Neural cell (in vitro differentiated cells): ENCODE results near the gene CLBA1. TPM values are rescaled to one million over a fixed set of nuclear protein-coding genes. Genes with fewer than 3 reads are reported as not detected.
"Not testable (repeated sequence)": the region's sequence is repeated elsewhere in the genome, so short reads cannot be mapped to it uniquely, and the experiment has no call there.

ENCODE experiments used
- H2AFZ ChIP-seq: fragments of 200-600, 300-800 bp; sonication (generic), shearing (Covaris generic); 2 replicates; pipeline ENCODE4 v1.6.0; 2014; ENCODE audit warnings: low read depth, mild to moderate bottlenecking, antibody characterized with exemption, low read length, moderate library complexity
- H3F3A ChIP-seq: fragments of 200-600 bp; shearing (Covaris generic); 2 replicates; pipeline ENCODE4 v1.6.1; 2016; ENCODE audit warnings: mild to moderate bottlenecking, moderate library complexity, mixed read lengths, antibody characterized with exemption, low read length; ENCODE audit not compliant: insufficient read depth, poor library complexity, severe bottlenecking
- H3K27ac ChIP-seq: fragments of 200-600, 300-800 bp; sonication (generic), shearing (Covaris generic); 2 replicates; pipeline ENCODE4 v1.5.1; 2014; ENCODE audit warnings: mild to moderate bottlenecking, low read length, moderate library complexity
- H3K27me3 ChIP-seq: fragments of 300-800, 200-600 bp; sonication (generic), shearing (Covaris generic); 2 replicates; pipeline ENCODE4 v1.6.0; 2014; ENCODE audit warnings: mild to moderate bottlenecking, low read depth, low read length, moderate library complexity; ENCODE audit not compliant: insufficient read depth
- H3K36me3 ChIP-seq: fragments of 300-800, 200-600 bp; sonication (generic), shearing (Covaris generic); 2 replicates; pipeline ENCODE4 v1.5.1; 2014; ENCODE audit warnings: mild to moderate bottlenecking, antibody characterized with exemption, low read length, moderate library complexity; ENCODE audit not compliant: insufficient read depth
- H3K4me2 ChIP-seq: fragments of 300-800, 200-600 bp; sonication (generic), shearing (Covaris generic); 2 replicates; pipeline ENCODE4 v1.6.0; 2014; ENCODE audit warnings: mild to moderate bottlenecking, low read length
- H3K4me3 ChIP-seq: fragments of 300-800, 200-600 bp; sonication (generic), shearing (Covaris generic); 2 replicates; pipeline ENCODE4 v1.5.1; 2014; ENCODE audit warnings: mild to moderate bottlenecking, low read length, moderate library complexity
- H3K79me2 ChIP-seq: fragments of 200-600 bp; shearing (Covaris generic); replicated peaks from 2 replicates; pipeline ENCODE4 v1.6.0; 2014; ENCODE audit warnings: mild to moderate bottlenecking, low read length, moderate library complexity; ENCODE audit not compliant: insufficient read depth
- H3K9ac ChIP-seq: fragments of 300-800, 200-600 bp; sonication (generic), shearing (Covaris generic); 2 replicates; pipeline ENCODE4 v1.6.1; 2016; ENCODE audit warnings: mild to moderate bottlenecking, low read length, mixed read lengths
- H3K9me2 ChIP-seq: fragments of 200-600 bp; shearing (Covaris generic); 2 replicates; pipeline ENCODE4 v1.6.1; 2016; ENCODE audit warnings: mild to moderate bottlenecking, low read length, mixed read lengths; ENCODE audit not compliant: insufficient read depth
- H3K9me3 ChIP-seq: fragments of 200-600, 300-800 bp; sonication (generic), shearing (Covaris generic); 2 replicates; pipeline ENCODE4 v1.6.1; 2016; ENCODE audit warnings: mild to moderate bottlenecking, mixed run types, low read length, moderate library complexity, mixed read lengths
- H4K20me1 ChIP-seq: fragments of 200-600 bp; shearing (Covaris generic); 2 replicates; pipeline ENCODE4 v1.6.1; 2016; ENCODE audit warnings: mild to moderate bottlenecking, mixed run types; ENCODE audit not compliant: insufficient read depth
- EP300 ChIP-seq: fragments of 450-650 bp; conservative IDR thresholded peaks from 2 replicates; pipeline ENCODE4 v1.6.1; 2014; ENCODE audit warnings: antibody characterized with exemption, mild to moderate bottlenecking, moderate library complexity; ENCODE audit not compliant: poor library complexity, severe bottlenecking
- EZH2 ChIP-seq: fragments of 200-600, 300-800 bp; shearing (Covaris generic), sonication (generic); IDR thresholded peaks from 2 replicates; pipeline ENCODE4 v1.6.1; 2014; ENCODE audit warnings: antibody characterized with exemption, low read length, borderline replicate concordance, mild to moderate bottlenecking; ENCODE audit not compliant: insufficient read depth, poor library complexity, severe bottlenecking
- MXI1 ChIP-seq: fragments of 450-650 bp; conservative IDR thresholded peaks from 2 replicates; pipeline ENCODE4 v1.6.1; 2014; ENCODE audit warnings: antibody characterized with exemption, mild to moderate bottlenecking; ENCODE audit not compliant: poor library complexity, severe bottlenecking
- POLR2AphosphoS5 ChIP-seq: IDR thresholded peaks from 2 replicates; pipeline ENCODE4 v1.6.1; 2012
- RAD21 ChIP-seq: fragments of 450-650 bp; conservative IDR thresholded peaks from 2 replicates; pipeline ENCODE4 v1.6.1; 2014; ENCODE audit warnings: antibody characterized with exemption, mild to moderate bottlenecking, moderate library complexity
- SMC3 ChIP-seq: fragments of 450-650 bp; conservative IDR thresholded peaks from 2 replicates; pipeline ENCODE4 v1.6.1; 2014; ENCODE audit warnings: antibody characterized with exemption, mild to moderate bottlenecking, moderate library complexity; ENCODE audit not compliant: poor library complexity
- TAF1 ChIP-seq: IDR thresholded peaks from 2 replicates; pipeline ENCODE4 v1.6.1; 2012; ENCODE audit warnings: low read depth
- polyA plus RNA-seq: library from polyadenylated mRNA; depleted of rRNA; stranded (reverse); fragments of >200 nt; gene quantifications from 2 replicates; pipeline ENCODE4 v1.2.3, GENCODE V29; 2014
- TF ChIP-seq, protein P1 (sequence below): IDR thresholded peaks from 2 replicates; pipeline ENCODE4 v1.6.1; 2012; ENCODE audit warnings: borderline replicate concordance
- TF ChIP-seq, protein P2 (sequence below): fragments of 450-650 bp; IDR thresholded peaks from 2 replicates; pipeline ENCODE4 v1.5.1; 2014; ENCODE audit warnings: antibody characterized with exemption, mild to moderate bottlenecking, moderate library complexity; ENCODE audit not compliant: poor library complexity, severe bottlenecking

The CLBA1 gene
- polyA plus RNA-seq, 1 donor from 2014 or later = 27.8 TPM

DNA sequence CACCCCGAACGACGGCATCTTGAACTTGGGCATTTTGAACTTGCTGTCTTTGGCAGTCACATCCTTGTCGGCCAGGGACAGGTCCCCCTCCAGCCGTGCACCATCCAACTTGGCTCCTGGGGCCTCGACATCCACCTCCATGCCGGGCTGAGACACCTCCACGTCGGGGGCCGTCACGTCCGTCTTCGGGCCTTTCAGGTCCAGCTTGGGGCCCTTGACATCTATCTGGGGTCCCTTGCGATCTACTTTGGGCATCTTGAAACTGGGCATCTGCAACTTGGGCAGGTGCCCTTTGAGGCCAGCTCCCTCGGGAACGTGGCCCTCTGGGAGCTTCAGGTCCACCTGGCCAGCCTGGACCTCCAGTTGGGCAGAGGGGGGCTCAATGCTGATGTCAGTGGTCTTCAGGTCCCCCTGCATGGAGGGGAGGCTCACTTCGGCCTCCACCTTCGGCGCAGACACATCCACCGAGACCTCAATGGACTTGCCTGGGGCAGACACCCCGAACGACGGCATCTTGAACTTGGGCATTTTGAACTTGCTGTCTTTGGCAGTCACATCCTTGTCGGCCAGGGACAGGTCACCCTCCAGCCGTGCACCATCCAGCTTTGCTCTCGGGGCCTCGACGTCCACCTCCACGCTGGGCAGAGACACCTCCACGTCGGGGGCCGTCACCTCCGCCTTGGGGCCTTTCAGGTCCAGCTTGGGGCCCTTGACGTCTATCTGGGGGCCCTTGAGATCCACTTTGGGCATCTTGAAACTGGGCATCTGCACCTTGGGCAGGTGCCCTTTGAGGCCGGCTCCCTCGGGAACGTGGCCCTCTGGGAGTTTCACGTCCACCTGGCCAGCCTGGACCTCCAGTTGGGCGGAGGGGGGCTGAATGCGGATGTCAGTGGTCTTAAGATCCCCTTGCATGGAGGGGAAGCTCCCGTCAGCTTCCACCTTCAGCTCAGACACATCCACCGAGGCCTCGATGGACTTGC, 39.3 kb upstream of the CLBA1 start:
- H2AFZ ChIP-seq, H3K27me3 ChIP-seq, H3F3A ChIP-seq, H4K20me1 ChIP-seq, H3K4me2 ChIP-seq, H3K36me3 ChIP-seq, H3K9me2 ChIP-seq, H3K79me2 ChIP-seq, H3K27ac ChIP-seq, H3K9me3 ChIP-seq, H3K4me3 ChIP-seq, H3K9ac ChIP-seq: not testable (repeated sequence)

DNA sequence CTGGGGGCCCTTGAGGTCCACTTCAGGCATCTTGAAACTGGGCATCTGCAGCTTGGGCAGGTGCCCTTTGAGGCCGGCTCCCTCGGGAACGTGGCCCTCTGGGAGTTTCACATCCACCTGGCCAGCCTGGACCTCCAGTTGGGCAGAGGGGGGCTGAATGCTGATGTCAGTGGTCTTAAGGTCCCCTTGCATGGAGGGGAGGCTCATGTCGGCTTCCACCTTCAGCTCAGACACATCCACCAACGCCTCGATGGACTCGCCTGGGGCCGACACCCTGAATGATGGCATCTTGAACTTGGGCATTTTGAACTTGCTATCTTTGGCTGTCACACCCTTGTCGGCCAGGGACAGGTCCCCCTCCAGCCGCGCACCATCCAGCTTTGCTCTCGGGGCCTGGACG, 38.4 kb upstream of the CLBA1 start:
- not testable (repeated sequence) for H3K9me3 ChIP-seq, H3K9me2 ChIP-seq, H3K27ac ChIP-seq

DNA sequence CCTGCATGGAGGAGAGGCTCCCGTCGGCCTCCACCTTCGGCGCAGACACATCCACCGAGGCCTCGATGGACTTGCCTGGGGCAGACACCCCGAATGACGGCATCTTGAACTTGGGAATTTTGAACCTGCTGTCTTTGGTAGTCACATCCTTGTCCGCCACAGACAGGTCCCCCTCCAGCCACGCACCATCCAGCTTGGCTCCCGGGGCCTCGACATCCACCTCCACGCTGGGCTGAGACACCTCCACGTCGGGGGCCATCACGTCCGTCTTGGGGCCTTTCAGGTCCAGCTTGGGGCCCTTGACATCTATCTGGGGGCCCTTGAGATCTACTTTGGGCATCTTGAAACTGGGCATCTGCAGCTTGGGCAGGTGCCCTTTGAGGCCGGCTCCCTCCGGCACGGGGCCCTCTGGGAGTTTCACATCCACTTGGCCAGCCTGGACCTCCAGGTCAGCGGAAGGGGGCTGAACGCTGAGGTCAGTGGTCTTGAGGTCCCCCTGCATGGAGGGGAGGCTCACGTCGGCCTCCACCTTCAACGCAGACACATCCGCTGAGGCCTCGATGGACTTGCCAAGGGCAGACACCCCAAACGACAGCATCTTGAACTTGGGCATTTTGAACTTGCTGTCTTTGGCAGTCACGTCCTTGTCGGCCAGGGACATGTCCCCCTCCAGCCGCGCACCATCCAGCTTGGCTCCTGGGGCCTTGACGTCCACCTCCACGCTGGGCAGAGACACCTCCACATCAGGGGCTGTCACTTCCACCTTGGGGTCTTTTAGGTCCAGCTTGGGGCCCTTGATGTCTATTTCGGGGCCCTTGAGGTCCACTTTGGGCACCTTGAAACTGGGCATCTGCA, 37.5 kb upstream of the CLBA1 start:
- H2AFZ ChIP-seq, H3K79me2 ChIP-seq, H3K9me2 ChIP-seq, H3K9ac ChIP-seq, H3K27ac ChIP-seq, H4K20me1 ChIP-seq, H3K9me3 ChIP-seq, H3K4me3 ChIP-seq, H3K4me2 ChIP-seq, H3K36me3 ChIP-seq, H3F3A ChIP-seq, H3K27me3 ChIP-seq: not testable (repeated sequence)

More for the DNA sequence above, 38.4 kb upstream of the CLBA1 start:
- H3F3A ChIP-seq, H2AFZ ChIP-seq, H3K9ac ChIP-seq, H3K4me2 ChIP-seq, H3K27me3 ChIP-seq, H3K79me2 ChIP-seq, H3K36me3 ChIP-seq, H4K20me1 ChIP-seq, H3K4me3 ChIP-seq: not testable (repeated sequence)

DNA sequence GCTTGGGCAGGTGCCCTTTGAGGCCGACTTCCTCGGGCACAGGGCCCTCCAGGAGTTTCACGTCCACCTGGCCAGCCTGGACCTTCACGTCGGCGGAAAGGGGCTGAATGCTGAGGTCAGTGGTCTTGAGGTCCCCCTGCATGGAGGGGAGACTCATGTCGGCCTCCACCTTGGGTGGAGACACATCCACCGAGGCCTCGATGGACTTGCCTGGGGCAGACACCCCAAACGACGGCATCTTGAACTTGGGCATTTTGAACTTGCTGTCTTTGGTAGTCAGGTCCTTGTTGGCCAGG, 36.9 kb upstream of the CLBA1 start:
- TF ChIP-seq, protein P1, sequence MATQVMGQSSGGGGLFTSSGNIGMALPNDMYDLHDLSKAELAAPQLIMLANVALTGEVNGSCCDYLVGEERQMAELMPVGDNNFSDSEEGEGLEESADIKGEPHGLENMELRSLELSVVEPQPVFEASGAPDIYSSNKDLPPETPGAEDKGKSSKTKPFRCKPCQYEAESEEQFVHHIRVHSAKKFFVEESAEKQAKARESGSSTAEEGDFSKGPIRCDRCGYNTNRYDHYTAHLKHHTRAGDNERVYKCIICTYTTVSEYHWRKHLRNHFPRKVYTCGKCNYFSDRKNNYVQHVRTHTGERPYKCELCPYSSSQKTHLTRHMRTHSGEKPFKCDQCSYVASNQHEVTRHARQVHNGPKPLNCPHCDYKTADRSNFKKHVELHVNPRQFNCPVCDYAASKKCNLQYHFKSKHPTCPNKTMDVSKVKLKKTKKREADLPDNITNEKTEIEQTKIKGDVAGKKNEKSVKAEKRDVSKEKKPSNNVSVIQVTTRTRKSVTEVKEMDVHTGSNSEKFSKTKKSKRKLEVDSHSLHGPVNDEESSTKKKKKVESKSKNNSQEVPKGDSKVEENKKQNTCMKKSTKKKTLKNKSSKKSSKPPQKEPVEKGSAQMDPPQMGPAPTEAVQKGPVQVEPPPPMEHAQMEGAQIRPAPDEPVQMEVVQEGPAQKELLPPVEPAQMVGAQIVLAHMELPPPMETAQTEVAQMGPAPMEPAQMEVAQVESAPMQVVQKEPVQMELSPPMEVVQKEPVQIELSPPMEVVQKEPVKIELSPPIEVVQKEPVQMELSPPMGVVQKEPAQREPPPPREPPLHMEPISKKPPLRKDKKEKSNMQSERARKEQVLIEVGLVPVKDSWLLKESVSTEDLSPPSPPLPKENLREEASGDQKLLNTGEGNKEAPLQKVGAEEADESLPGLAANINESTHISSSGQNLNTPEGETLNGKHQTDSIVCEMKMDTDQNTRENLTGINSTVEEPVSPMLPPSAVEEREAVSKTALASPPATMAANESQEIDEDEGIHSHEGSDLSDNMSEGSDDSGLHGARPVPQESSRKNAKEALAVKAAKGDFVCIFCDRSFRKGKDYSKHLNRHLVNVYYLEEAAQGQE = no peak
- TF ChIP-seq RAD21 (no peak), MXI1 (no peak), POLR2AphosphoS5 (no peak), SMC3 (no peak), EP300 (no peak), TAF1 (no peak), EZH2 (no peak)
- TF ChIP-seq, protein P2, sequence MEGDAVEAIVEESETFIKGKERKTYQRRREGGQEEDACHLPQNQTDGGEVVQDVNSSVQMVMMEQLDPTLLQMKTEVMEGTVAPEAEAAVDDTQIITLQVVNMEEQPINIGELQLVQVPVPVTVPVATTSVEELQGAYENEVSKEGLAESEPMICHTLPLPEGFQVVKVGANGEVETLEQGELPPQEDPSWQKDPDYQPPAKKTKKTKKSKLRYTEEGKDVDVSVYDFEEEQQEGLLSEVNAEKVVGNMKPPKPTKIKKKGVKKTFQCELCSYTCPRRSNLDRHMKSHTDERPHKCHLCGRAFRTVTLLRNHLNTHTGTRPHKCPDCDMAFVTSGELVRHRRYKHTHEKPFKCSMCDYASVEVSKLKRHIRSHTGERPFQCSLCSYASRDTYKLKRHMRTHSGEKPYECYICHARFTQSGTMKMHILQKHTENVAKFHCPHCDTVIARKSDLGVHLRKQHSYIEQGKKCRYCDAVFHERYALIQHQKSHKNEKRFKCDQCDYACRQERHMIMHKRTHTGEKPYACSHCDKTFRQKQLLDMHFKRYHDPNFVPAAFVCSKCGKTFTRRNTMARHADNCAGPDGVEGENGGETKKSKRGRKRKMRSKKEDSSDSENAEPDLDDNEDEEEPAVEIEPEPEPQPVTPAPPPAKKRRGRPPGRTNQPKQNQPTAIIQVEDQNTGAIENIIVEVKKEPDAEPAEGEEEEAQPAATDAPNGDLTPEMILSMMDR = no peak
- Histone ChIP-seq H3K4me2 (no peak overlapping the region), H3K9me3 (no peaks in the 10 kb centered on the region), H3K27me3 (no peaks in the 10 kb centered on the region), H2AFZ (no peak overlapping the region), H3K79me2 (no peaks in the 10 kb centered on the region), H3K36me3 (no peaks in the 10 kb centered on the region), H4K20me1 (no peaks in the 10 kb centered on the region), H3K9me2 (no peaks in the 10 kb centered on the region), H3F3A (no peaks in the 10 kb centered on the region), H3K4me3 (no peak overlapping the region), H3K9ac (no peak overlapping the region), H3K27ac (no peak overlapping the region)
